ENCODE measurements around the gene HNRNPUL2.

DNA sequence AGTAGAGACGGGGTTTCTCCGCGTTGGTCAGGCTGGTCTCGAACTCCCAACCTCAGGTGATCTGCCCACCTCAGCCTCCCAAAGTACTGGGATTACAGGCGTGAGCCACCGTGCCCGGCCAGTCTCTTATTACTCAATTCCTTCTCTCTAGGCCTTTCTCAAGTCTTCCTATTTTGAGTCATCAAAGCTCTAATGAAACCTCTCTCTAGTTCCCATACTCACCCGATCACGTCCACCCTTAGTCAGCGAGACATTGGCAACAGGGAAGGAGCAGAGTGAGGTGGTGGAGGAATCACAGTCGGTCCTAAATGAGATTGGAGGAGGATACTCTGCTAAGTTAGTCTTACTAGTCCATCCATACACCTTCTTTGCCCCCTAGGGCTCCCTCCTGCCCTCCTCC lies 25.0 kb downstream of the HNRNPUL2 start:
- TF ChIP-seq, protein P1, sequence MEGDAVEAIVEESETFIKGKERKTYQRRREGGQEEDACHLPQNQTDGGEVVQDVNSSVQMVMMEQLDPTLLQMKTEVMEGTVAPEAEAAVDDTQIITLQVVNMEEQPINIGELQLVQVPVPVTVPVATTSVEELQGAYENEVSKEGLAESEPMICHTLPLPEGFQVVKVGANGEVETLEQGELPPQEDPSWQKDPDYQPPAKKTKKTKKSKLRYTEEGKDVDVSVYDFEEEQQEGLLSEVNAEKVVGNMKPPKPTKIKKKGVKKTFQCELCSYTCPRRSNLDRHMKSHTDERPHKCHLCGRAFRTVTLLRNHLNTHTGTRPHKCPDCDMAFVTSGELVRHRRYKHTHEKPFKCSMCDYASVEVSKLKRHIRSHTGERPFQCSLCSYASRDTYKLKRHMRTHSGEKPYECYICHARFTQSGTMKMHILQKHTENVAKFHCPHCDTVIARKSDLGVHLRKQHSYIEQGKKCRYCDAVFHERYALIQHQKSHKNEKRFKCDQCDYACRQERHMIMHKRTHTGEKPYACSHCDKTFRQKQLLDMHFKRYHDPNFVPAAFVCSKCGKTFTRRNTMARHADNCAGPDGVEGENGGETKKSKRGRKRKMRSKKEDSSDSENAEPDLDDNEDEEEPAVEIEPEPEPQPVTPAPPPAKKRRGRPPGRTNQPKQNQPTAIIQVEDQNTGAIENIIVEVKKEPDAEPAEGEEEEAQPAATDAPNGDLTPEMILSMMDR (IDR thresholded peaks at IDR 0.05) = no peak
- no peak for TF ChIP-seq EZH2phosphoT487 (IDR thresholded peaks at IDR 0.05)

All from neural progenitor cell (in vitro differentiated cells).